GM18507 (cell line): Measurements from ENCODE around the gene HNF4A.

Experiments
- DNase-seq: peaks from one replicate; pipeline ENCODE4 v3.0.0; 2011; ENCODE audit warnings: low read depth; ENCODE audit not compliant: insufficient read length; ENCODE audit errors: extremely low spot score
- FAIRE-seq: peaks from 2 replicates; lab custom pipeline; 2011; peaks lifted over from hg19 to GRCh38; lab: Jason Lieb, UNC

HNF4A gene

DNA sequence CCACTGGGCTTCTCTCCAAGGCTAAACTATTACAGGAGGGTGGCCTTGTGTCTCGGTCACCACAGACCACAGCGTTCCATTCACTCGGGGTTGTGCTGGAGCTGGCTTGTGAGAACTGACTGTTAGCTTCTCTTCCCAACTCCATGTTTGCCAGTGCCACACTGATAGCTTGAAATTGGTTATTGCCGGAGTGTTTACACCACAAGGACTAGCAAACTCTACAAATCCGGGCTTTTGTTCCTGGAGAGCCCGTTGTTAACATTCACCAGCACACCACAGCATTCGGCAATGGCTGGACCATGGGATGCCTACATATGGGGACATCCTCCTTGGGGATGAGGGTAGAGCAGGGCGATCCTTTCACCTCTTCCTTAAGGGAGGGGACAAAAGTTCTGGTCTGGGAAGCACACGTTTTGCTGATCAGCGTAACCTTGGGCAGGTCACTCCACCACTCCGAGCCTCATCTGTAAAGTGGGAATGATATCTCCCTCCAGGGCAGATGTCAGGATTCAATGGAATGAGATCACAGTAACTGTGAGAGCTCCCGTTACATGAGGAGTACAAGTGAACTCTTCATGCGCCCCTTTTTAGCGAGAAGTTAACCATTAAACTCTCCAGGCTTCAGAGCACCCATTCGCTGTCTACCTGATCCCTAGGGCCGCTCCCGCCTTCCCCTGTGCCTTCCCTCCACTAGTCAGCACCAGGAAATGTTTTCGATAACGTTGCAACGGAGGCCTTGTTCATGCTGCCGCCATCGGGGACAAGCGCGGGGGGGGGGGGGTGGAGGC, 78.4 kb downstream of the HNF4A start:
- DNase-seq (no peak), FAIRE-seq (no peak)

DNA sequence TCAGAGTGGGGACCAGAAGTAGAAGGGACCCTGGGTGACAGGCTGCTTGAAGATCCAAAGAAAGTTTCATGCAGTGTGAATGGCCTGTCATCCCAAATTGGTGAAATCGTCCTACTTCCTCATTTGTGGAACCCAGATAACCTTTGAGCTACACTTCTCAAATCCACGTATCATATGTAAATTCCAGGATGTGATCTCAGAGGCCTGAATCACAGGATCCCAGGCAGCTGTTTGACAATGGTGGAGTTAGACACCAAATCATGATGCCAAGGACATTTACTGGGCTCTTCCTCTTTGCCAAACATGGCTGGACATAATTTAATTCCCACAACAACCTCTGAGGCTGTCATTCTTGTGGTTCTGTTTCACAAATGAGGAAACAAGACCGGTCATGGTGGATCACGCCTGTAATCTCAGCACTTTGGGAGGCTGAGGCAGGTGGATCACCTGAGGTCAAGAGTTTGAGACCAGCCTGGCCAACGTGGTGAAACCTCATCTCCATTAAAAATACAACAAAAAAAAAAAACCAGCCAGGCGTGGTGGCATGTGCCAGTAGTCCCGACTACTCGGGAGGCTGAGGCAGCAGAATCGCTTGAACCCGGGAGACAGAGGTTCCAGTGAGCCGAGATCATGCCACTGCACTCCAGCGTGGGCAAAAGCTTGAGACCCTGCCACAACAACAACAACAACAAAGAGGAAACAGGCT, 80.3 kb downstream of the HNF4A start:
- DNase-seq (no peak), FAIRE-seq (no peak)

- FAIRE-seq = no peak
- DNase-seq = no peak
Observed at GRCh38 chr20:44436393-44436792, 80.9 kb downstream of the HNF4A start.

- DNase-seq = no peak
- FAIRE-seq = no peak
Observed at GRCh38 chr20:44437497-44437896, 82.0 kb downstream of the HNF4A start.

DNA sequence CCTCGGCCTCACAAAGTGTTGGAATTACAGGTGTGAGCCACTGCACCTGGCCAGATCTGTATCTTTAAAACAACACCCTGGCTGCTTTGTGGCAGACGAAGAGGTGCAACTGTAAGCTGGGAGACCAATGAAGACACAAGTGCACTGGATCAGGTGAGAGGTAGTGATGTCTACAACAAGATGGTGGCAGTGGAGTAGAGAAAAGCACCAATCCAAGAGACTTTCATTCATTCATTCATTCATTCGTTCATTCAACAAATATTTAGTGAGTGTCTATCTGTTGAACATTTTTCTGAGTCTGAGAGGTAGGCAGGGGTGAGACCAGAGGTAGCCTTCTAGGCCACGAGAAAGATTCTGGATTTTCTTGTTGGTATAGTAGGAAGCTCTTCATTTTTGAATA, 83.3 kb downstream of the HNF4A start:
- FAIRE-seq = no peak

DNA sequence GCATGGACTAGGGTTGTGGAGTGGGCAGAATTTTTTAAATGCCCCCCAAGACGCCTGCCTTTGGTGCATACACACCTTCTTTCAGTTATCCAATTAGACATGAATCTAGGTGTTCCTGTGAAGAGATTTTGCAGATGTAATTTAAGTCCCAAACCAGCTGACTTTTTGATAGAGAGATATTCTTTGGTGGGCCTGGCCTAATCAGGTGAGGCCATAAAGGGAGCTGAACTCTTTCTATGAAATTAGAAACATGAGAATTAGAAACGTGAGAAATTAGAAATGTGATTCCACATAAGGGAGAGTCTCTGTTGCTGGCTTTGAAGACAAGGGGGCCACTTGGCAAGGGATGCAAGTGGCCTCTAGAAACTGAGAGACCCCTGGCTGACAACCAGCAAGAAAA, 83.8 kb downstream of the HNF4A start:
- FAIRE-seq (no peak), DNase-seq (no peak)

More for the DNA sequence above, 83.3 kb downstream of the HNF4A start:
- DNase-seq = no peak

- FAIRE-seq (no peak), DNase-seq (no peak)
Observed at GRCh38 chr20:44442298-44443070, 87.0 kb downstream of the HNF4A start.

GRCh38 chr20:44445742-44446710, 90.5 kb downstream of the HNF4A start:
- FAIRE-seq (no peak), DNase-seq (no peak)

- FAIRE-seq = no peak
- no peak for DNase-seq
Observed at GRCh38 chr20:44447827-44448419, 92.4 kb downstream of the HNF4A start.

DNA sequence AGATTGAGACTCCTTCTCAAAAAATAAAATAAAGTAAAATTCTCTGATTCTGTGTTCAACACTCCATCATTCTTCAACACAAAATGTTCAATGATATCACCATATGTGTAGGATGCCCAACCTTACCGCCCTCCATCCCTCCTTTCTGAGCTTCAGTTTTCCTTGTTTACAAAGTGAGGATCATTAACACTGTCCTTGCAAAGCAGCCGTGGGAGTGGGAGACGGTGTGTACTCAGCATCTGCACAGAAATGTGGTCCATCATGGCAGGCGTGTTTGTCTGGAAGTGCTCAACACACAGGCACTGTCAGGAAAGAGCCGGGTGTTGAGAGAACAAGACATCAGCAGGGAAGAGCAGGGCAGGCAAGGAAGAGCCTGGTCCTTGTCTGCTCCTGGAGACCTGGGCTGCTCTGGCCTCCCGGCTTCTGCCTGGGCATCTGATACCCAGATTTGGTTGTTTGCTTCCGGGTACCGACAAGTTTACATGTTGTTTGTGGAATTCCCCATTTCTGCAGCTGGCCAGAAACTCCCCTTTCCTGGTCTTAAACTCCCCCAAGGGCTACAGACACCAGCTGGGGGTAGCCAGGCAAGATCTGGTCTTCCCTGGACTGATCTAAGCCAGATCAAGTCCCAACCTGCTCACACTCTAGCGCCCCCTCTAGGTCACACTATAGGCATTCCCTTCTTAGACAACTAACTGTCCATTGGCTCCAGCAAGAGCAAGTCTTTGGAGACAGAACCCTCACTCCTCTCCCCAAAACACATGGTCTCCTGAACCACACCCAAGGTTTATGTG, 93.5 kb downstream of the HNF4A start:
- FAIRE-seq (peak; percentile 26), DNase-seq (no peak)

GRCh38 chr20:44449864-44450263, 94.4 kb downstream of the HNF4A start:
- no peak for FAIRE-seq

GRCh38 chr20:44450281-44450889, 94.9 kb downstream of the HNF4A start:
- FAIRE-seq (no peak), DNase-seq (no peak)

More at GRCh38 chr20:44449864-44450263, 94.4 kb downstream of the HNF4A start:
- DNase-seq = no peak

- FAIRE-seq (no peak), DNase-seq (no peak)
Observed at GRCh38 chr20:44450903-44451450, 95.5 kb downstream of the HNF4A start.

GRCh38 chr20:44454306-44454963, 98.9 kb downstream of the HNF4A start:
- DNase-seq (no peak), FAIRE-seq (no peak)

DNA sequence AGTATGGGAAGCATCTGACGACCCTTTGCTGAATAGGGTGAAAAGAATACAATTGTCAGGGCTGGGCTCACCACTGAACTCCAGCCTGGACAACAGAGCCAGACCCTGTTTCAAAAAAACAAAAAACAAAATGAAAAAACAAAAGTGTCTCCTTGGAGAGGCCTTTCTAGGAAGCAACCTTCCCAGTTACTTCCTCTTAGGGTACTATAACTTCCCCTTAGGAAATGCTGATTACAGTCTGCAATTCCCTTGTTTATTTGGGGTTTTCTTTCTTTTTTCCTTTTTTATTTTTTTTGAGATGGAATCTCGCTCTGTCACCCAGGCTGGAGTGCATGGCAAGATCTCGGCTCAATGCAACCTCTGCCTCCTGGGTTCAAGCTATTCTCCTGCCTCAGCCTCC, 99.6 kb downstream of the HNF4A start:
- FAIRE-seq = no peak
- DNase-seq = no peak

GRCh38 chr20:44456611-44457010, 101.1 kb downstream of the HNF4A start:
- no peak for DNase-seq
- FAIRE-seq = no peak

DNA sequence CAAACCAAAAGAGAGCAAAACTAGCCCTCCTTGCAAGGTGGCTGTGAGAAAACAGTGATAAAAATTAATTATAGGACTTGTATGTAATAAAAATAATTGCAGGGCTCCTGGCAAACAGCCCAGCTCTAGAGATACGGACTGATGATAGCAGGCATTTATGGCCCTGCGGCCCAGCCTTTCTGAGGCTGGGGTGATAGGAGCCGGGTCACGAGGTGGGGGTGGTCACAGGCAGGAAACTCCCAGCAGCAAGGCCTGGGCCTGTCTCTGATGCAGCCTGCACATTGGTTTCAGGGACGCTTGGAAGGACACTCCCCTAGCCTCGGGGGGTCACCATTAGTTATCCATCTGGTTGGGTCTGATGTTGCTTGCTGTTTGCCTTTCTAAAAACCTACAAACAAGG, 101.5 kb downstream of the HNF4A start:
- FAIRE-seq = no peak

More for the DNA sequence above, 101.5 kb downstream of the HNF4A start:
- no peak for DNase-seq
